ENCODE results near the gene TSPAN3.

The TSPAN3 gene

DNA sequence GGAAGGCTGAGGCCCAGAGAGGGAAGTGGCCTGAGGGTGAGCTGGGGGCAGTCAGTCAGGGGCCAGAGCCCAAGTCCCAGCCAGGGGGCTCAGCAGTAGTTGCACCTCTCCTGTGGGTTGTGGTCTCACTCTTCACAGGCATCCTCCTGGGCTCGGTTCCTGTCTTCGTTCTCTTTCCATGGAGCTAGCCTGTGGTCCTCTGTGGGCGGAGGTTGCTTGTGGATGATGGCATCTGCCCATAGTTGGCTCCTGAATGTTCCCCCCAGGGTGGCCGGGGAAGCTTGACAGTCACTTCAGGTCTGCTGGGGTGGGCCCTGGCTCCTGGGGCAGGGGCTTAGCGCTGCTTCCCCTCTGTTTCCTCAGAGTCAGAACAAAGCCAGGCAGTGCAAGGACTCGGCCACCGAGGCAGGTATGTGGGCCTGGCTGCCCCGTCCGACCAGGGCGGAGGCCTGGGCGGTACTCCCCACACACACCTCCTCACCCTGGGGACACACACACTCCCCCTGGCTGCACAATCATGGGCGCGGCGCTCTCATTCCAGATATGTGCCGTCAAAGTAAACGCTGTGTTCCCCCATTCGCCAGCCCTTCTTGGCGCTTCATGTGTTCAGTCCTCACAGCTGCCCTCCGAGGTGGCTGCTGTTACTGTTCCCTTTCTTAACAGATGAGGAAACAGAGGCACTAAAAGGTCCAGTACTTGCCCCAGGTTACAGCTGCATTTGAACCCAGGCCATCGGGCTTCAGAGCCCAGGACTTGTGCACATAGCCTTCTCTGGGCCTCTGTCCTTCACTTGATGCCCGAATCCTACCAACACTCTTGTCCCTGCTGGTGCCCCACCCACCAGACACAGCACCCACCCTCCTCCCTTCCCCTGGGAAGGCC, 41.5 kb downstream of the TSPAN3 start:
- no peak overlapping the region for H3K4me3 ChIP-seq (ENCODE audit: low read depth, low read length)
- no peak for DNase-seq (ENCODE audit: low read depth)
- TF ChIP-seq, protein P1, sequence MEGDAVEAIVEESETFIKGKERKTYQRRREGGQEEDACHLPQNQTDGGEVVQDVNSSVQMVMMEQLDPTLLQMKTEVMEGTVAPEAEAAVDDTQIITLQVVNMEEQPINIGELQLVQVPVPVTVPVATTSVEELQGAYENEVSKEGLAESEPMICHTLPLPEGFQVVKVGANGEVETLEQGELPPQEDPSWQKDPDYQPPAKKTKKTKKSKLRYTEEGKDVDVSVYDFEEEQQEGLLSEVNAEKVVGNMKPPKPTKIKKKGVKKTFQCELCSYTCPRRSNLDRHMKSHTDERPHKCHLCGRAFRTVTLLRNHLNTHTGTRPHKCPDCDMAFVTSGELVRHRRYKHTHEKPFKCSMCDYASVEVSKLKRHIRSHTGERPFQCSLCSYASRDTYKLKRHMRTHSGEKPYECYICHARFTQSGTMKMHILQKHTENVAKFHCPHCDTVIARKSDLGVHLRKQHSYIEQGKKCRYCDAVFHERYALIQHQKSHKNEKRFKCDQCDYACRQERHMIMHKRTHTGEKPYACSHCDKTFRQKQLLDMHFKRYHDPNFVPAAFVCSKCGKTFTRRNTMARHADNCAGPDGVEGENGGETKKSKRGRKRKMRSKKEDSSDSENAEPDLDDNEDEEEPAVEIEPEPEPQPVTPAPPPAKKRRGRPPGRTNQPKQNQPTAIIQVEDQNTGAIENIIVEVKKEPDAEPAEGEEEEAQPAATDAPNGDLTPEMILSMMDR (IDR thresholded peaks at IDR 0.05; ENCODE audit: insufficient read depth, low read depth, low read length, missing control alignments): no peak

GRCh38 chr15:77028451-77029165, 42.3 kb downstream of the TSPAN3 start:
- TF ChIP-seq, protein P1 (IDR thresholded peaks at IDR 0.05; ENCODE audit: insufficient read depth, low read depth, low read length, missing control alignments): no peak
- H3K4me3 ChIP-seq (ENCODE audit: low read depth, low read length): no peak overlapping the region
- DNase-seq (ENCODE audit: low read depth): no peak

DNA sequence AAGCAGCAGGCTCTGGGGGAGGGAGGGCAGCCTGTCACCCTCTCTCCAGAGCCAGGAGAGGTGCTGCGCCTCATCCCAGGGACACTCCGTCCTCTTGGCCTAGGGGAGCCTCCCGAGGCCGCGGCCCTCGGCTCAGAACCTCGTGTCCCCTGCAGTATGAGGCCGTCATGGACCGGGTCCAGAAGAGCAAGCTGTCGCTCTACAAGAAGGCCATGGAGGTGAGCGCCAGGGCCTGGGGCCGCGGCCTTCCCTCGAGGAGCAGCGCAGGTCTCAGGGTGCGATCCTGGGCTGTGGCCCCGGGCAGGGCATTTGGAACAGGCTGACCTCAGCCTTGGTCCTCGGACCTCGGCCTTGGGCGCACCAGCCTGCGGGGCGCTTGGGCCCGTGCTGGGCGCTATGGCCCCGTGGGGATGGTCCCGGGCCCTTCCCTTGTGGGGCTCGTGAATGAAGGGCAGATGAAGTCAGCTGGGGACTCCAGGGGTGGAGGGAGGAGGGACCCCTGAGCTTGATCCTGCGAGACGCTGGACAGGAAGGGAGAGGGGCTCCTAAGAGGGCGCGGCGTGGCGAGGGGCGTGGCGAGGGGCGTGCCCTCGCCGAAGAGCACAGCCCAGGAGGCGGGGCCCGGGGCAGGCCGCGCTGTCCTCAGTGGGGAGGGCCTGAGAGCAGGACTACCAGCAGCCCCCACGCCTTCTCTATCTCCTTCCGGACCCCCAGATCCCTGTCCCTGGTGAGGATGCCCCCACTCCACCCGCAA, 43.0 kb downstream of the TSPAN3 start:
- TF ChIP-seq, protein P1 (IDR thresholded peaks at IDR 0.05; ENCODE audit: insufficient read depth, low read depth, low read length, missing control alignments): no peak
- DNase-seq (ENCODE audit: low read depth): no peak
- no peak overlapping the region for H3K4me3 ChIP-seq (ENCODE audit: low read depth, low read length)

DNA sequence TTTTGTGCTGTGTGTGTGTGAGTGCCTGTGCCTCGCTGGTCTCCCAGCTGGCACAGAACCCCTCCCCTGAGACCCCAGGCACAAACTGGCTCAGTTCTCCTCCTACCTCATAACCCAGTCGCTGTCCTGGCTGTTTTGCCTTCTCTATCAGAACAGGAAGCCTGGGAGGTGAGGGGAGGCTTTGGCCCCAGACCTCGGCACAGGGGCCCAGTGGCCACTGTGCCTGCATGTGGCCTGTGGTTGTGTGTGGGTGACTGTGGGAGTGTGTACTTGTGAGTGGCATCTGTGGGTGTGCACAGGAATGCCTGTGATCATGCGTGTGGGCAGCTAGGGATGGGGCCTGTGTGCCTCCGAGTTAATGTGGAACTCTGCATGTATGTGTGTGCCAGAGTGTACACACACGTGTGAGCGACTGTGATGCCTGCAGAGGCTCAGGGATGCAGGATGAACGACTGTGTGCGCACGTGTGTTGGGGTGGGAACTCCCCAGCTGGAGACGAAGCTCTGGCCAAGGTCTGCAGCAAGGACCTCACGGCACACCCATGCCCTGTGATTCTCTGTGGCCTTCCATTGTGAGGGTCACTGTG, 43.7 kb downstream of the TSPAN3 start:
- no peak for DNase-seq (ENCODE audit: low read depth)
- TF ChIP-seq, protein P1 (IDR thresholded peaks at IDR 0.05; ENCODE audit: insufficient read depth, low read depth, low read length, missing control alignments): no peak

GRCh38 chr15:77026501-77027110, 44.3 kb downstream of the TSPAN3 start:
- TF ChIP-seq, protein P1 (IDR thresholded peaks at IDR 0.05; ENCODE audit: insufficient read depth, low read depth, low read length, missing control alignments): no peak
- DNase-seq (ENCODE audit: low read depth): no peak
- no peak overlapping the region for H3K4me3 ChIP-seq (ENCODE audit: low read depth, low read length)

More for the DNA sequence above, 43.7 kb downstream of the TSPAN3 start:
- H3K4me3 ChIP-seq (ENCODE audit: low read depth, low read length): no peak overlapping the region

DNA sequence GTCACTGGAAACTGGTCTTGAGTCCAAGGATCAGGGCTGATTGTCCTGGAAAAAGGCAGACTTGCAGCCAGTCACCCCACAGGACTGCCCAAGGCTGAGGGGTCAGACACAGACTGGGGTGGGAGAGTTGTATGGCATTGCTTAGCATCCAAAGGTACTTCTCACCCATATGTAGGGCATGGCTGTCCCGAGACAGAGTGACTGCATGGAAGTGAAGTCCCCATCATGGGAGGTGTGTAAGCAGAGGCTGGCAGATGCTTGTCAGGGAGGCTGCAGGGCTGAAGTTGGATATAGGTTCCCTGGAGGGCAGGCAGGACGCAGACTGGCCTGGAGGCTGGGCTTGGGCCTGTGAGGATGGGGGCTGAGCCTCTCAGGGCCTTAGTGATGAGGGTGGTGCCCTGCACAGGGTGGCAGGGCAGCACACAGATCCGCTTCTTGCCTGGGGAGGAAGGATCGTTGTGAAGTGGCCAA, 44.9 kb downstream of the TSPAN3 start:
- DNase-seq (ENCODE audit: low read depth): no peak
- no peak overlapping the region for H3K4me3 ChIP-seq (ENCODE audit: low read depth, low read length)
- TF ChIP-seq, protein P1 (IDR thresholded peaks at IDR 0.05; ENCODE audit: insufficient read depth, low read depth, low read length, missing control alignments): no peak
